Upper lobe of left lung (tissue), 6 donors: ENCODE measurements around the gene ST6GALNAC3. TPM values are rescaled to one million over a fixed set of nuclear protein-coding genes. Genes with fewer than 3 reads are reported as not detected.

Experiments
- ATAC-seq, 2 donors: fragments of 200-7000 bp; cut with Tn5 transposase; one replicate each; pipeline ENCODE4 v1.9.1; 2022; ENCODE audit warnings: mild to moderate bottlenecking in 2 of 2, moderate library complexity in 2 of 2; ENCODE audit not compliant: low FRiP score in 2 of 2
- DNase-seq, 2 donors: peaks; one replicate each; pipeline ENCODE4 v3.0.0-alpha.2; 2019 to 2020
- H3K27ac ChIP-seq, 4 donors: fragments of 200-600 bp; sonication (generic); one replicate each; pipeline ENCODE4 v1.5.1; 2016 to 2019
- H3K27me3 ChIP-seq, 4 donors: fragments of 200-600 bp; sonication (generic); one replicate each; pipeline ENCODE4 v1.5.1; 2017 to 2019
- H3K36me3 ChIP-seq, 4 donors: fragments of 200-600 bp; sonication (generic); one replicate each; pipeline ENCODE4 v1.5.1; 2016 to 2019
- H3K4me1 ChIP-seq, 4 donors: fragments of 200-600 bp; sonication (generic); one replicate each; pipeline ENCODE4 v1.5.1; 2018 to 2019
- H3K4me3 ChIP-seq, 4 donors: fragments of 200-600 bp; sonication (generic); one replicate each; pipeline ENCODE4 v1.5.1; 2017 to 2019; ENCODE audit warnings: mild to moderate bottlenecking in 2 of 4, moderate library complexity in 1 of 4
- H3K9me3 ChIP-seq, 4 donors: fragments of 200-600 bp; sonication (generic); one replicate each; pipeline ENCODE4 v1.5.1; 2018 to 2019
- EP300 ChIP-seq, 4 donors: sonication (generic); formaldehyde crosslinking; IDR thresholded peaks; one replicate each; pipeline ENCODE4 v1.5.1; 2017; ENCODE audit warnings: antibody characterized with exemption in 4 of 4, control low read depth in 2 of 4
- POLR2A ChIP-seq, 4 donors: fragments of 450-650 bp; IDR thresholded peaks; one replicate each; pipeline ENCODE4 v1.5.1; 2016 to 2017; ENCODE audit warnings: antibody characterized with exemption in 4 of 4, mild to moderate bottlenecking in 2 of 4
- POLR2AphosphoS5 ChIP-seq, 2 donors: sonication (generic); formaldehyde crosslinking; IDR thresholded peaks; one replicate each; pipeline ENCODE4 v1.5.1; 2017; ENCODE audit warnings: antibody characterized with exemption in 2 of 2
- WGBS, 2 donors: methylation state at CpG; one replicate each; pipeline ENCODE4 v1.1.5; 2017 to 2018; 5-methylcytosine and 5-hydroxymethylcytosine counted together
- total RNA-seq, 6 donors: library from RNA; depleted of rRNA in 4 of 6; stranded (reverse); fragments of >200 nt in 4 of 6; gene quantifications; one replicate each; pipeline versions ENCODE4 v1.1.0 to v1.2.1, GENCODE V29; 2016 to 2021
- TF ChIP-seq, protein P1 (sequence below), 6 experiments: fragments of 450-650 bp in 4 of 6; fragments of 200-600 bp in 2 of 6; sonication (generic) in 2 of 6; IDR thresholded peaks; one replicate each; pipeline ENCODE4 v1.5.1; 2016 to 2019; ENCODE audit warnings: antibody characterized with exemption in 6 of 6
- donor health status: DM: no; HTN: no; CAD: no; lungs with moderate emphysema.
- donor health status: DM: no; HTN: yes; CAD: no; lungs with severe emphysema.

Gene ST6GALNAC3
- total RNA-seq, 6 donors from 2014 or later, result 5.8 to 13.1 (median 11.3) TPM

DNA sequence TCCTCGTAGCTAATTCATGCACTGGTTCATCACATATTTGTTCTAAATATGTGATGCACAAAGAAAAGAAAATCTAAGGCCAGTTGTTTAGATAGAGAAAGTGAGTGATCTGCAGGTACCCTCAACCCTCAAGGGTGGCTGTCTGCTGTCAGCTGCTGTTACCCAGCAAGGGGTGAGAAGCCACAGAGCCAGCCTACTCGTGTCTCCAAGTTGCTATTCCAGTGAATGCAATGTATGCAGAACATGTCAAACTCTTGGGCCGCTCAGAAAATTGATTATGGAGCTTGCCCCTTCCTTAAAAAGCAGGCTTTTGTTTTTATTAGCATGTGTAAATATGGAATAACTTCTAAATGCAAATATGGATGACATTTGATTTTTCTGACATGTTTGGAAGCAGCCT lies 456.4 kb downstream of the ST6GALNAC3 start:
- Histone ChIP-seq H3K27ac (no peak overlapping the region), H3K9me3 (no peaks in the 10 kb centered on the region), H3K36me3 (no peaks in the 10 kb centered on the region), H3K27me3 (no peaks in the 10 kb centered on the region), H3K4me1 (no peaks in the 10 kb centered on the region), H3K4me3 (no peak overlapping the region)
- 71 to 76% methylated on average over 3 of the region's 3 CpGs for WGBS, 2 donors
- DNase-seq (no peak), ATAC-seq (no peak)
- TF ChIP-seq POLR2AphosphoS5 (IDR thresholded peaks at IDR 0.05) (no peak), EP300 (IDR thresholded peaks at IDR 0.05) (no peak), POLR2A (IDR thresholded peaks at IDR 0.05) (no peak)
- TF ChIP-seq, protein P1, sequence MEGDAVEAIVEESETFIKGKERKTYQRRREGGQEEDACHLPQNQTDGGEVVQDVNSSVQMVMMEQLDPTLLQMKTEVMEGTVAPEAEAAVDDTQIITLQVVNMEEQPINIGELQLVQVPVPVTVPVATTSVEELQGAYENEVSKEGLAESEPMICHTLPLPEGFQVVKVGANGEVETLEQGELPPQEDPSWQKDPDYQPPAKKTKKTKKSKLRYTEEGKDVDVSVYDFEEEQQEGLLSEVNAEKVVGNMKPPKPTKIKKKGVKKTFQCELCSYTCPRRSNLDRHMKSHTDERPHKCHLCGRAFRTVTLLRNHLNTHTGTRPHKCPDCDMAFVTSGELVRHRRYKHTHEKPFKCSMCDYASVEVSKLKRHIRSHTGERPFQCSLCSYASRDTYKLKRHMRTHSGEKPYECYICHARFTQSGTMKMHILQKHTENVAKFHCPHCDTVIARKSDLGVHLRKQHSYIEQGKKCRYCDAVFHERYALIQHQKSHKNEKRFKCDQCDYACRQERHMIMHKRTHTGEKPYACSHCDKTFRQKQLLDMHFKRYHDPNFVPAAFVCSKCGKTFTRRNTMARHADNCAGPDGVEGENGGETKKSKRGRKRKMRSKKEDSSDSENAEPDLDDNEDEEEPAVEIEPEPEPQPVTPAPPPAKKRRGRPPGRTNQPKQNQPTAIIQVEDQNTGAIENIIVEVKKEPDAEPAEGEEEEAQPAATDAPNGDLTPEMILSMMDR (IDR thresholded peaks at IDR 0.05), result no peak

DNA sequence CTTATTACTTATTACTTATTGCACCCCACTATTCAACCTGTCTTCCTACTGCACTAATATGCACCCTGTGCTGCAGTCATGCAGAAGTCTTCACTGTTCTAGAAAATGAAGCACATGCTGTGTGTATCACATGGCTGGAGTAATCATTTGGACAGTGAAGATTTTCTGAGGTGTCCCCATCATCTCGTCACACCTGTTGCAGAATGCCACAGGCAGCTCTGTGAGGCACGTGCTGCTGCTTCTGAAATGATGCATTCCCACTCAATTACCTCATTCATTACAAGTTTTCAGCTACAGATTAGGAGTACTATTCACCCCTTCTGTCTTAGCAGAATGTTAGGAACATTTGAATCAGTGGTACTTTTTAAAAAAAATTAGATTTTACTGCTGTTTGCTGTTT lies 467.1 kb downstream of the ST6GALNAC3 start:
- TF ChIP-seq POLR2A (IDR thresholded peaks at IDR 0.05), result no peak
- TF ChIP-seq, protein P1 (IDR thresholded peaks at IDR 0.05), result no peak
- no peak for TF ChIP-seq POLR2AphosphoS5 (IDR thresholded peaks at IDR 0.05)
- no peak for TF ChIP-seq EP300 (IDR thresholded peaks at IDR 0.05)
- WGBS, 2 donors, result 62 to 64% methylated on average over 2 of the region's 2 CpGs
- H3K4me3 ChIP-seq, result no peak overlapping the region
- no peaks in the 10 kb centered on the region for H3K27me3 ChIP-seq
- H3K27ac ChIP-seq, result no peak overlapping the region
- H3K36me3 ChIP-seq, result no peaks in the 10 kb centered on the region
- no peak for ATAC-seq
- DNase-seq, result no peak
- H3K9me3 ChIP-seq, result no peaks in the 10 kb centered on the region
- H3K4me1 ChIP-seq, result no peaks in the 10 kb centered on the region

DNA sequence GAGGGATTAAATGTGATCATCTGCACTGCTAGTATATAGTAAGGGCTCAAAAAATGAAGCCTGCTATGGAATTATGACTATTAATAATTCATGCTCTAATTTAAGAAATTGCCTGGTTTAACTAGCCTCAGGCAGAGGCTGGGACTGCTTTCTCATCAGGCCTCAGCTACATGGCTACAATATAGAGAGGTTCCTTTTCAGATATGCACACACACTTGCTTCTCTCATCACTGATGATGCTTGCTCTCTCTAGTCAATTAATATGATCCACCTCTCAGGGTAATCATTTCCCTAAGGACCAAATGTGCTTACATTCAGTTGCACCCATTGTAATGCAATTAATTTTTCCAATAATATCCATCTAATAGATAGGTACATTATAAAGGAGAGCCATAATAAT lies 467.8 kb downstream of the ST6GALNAC3 start:
- Histone ChIP-seq H3K4me3 (no peak overlapping the region), H3K36me3 (no peaks in the 10 kb centered on the region), H3K27ac (no peak overlapping the region), H3K9me3 (no peaks in the 10 kb centered on the region), H3K4me1 (no peaks in the 10 kb centered on the region), H3K27me3 (no peaks in the 10 kb centered on the region)
- ATAC-seq (no peak), DNase-seq (no peak)
- TF ChIP-seq EP300 (IDR thresholded peaks at IDR 0.05), result no peak
- no peak for TF ChIP-seq POLR2A (IDR thresholded peaks at IDR 0.05)
- TF ChIP-seq, protein P1 (IDR thresholded peaks at IDR 0.05), result no peak
- TF ChIP-seq POLR2AphosphoS5 (IDR thresholded peaks at IDR 0.05), result no peak

DNA sequence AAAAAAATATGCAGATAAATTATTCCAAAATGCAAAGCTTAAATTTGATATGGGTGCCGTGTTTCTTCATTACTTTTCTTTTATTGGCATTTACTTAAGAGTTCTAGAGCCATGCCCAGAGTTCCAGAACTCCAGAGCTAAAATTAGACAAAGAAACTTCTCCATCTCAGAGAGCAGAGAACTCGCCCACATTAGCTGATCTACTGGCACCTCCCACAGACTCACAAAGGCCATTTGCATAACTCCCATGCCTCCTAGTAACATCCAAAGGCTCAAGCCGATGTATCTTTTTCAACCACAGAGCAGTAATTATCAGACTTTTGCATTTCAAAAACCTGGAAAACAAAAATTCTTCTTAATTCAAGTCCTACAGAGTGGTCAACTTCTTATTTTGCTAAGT lies 468.9 kb downstream of the ST6GALNAC3 start:
- no peak for ATAC-seq
- Histone ChIP-seq H3K27me3 (no peaks in the 10 kb centered on the region), H3K4me1 (no peaks in the 10 kb centered on the region), H3K36me3 (no peaks in the 10 kb centered on the region), H3K9me3 (no peaks in the 10 kb centered on the region), H3K27ac (no peak overlapping the region), H3K4me3 (no peak overlapping the region)
- 83 to 87% methylated on average over 3 of the region's 3 CpGs for WGBS, 2 donors
- no peak for DNase-seq
- no peak for TF ChIP-seq POLR2A (IDR thresholded peaks at IDR 0.05)
- TF ChIP-seq EP300 (IDR thresholded peaks at IDR 0.05), result no peak

DNA sequence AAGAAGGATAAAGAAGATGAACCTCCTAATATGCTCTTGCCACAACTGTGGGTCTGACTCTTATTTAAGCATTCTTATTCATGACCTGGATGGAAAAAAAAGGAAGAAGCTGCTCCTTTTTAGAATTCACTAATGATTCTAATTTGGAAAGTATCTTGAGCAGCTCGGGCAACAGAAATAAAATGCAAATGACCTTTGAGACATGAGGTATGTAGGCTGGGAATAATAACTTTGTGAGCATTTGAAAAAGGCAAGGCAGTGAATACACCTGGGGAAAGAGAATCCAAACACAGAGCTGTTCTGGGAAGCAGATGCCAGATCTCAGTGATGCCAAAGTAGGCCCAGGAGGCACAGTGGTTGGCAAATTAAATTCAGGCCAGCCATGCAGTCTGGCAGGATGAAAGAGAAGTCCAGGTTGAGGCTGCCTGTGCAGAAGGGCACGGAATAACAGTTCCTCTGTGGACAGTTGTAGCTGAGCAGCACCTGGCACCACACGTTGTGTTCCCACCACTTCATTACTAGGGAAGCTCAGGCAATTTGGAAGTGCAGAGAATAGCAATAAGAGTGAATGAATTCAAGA lies 471.9 kb downstream of the ST6GALNAC3 start:
- DNase-seq, result no peak
- no peaks in the 10 kb centered on the region for H3K9me3 ChIP-seq
- ATAC-seq, result no peak
- no peaks in the 10 kb centered on the region for H3K4me1 ChIP-seq
- no peak overlapping the region for H3K4me3 ChIP-seq
- no peak overlapping the region for H3K27ac ChIP-seq
- no peaks in the 10 kb centered on the region for H3K27me3 ChIP-seq
- H3K36me3 ChIP-seq, result no peaks in the 10 kb centered on the region
- 91 to 95% methylated on average over 3 of the region's 3 CpGs for WGBS, 2 donors
- TF ChIP-seq POLR2AphosphoS5 (IDR thresholded peaks at IDR 0.05) (no peak), POLR2A (IDR thresholded peaks at IDR 0.05) (no peak), EP300 (IDR thresholded peaks at IDR 0.05) (no peak)
- TF ChIP-seq, protein P1 (IDR thresholded peaks at IDR 0.05), result no peak
